Stimulated activated CD4-positive, alpha-beta T cell treated with anti-CD3 and anti-CD28 coated beads, Interleukin-4, amount 100 ng/mL, for 4 hours (primary cell): ENCODE data around the gene MED23.

Experiments
- DNase-seq, 2 experiments: peaks; one replicate each; pipeline ENCODE4 v3.0.0-alpha.2; 2020

MED23 gene

GRCh38 chr6:131640576-131640975 lies 12.5 kb upstream of the MED23 start:
- DNase-seq = no peak

DNA sequence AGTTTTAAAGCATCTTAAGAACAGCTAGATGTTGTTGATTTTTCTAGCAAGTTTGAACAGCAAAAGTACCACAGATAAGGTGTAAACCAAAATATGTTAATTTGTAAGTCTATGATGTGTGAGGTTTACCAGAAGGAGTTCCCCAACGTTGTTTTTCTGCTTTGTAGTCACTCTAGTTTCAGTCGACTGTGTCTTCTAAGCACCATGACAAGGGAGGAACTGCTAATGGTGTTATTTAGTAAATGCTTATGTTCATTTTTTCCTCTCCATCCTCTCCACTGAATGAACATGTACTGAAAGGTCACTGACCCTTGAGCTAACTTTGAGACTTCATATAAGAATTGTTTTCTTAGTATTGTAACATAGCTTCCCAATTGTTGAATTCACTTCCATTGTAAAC lies 12.1 kb upstream of the MED23 start:
- no peak for DNase-seq

DNA sequence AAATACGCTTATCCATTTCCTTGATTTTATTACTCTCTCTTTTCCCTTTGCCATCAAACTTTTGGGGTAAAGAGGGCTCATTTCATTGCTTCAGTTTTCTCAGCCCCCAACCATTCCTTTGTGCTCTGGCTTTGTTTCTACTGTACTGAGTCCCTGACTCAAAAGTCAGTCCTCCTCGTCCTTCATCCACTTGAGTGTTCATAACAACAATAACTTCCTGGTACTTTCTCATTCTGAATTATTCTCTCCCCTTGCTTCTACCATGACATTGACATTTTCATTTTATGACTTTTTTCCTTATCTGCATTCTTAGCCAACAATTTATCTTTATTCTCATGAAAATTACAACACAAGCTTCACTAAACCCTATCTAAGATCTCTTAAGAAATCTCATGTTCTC lies 10.0 kb upstream of the MED23 start:
- DNase-seq = no peak

GRCh38 chr6:131636880-131637792 lies 9.1 kb upstream of the MED23 start, which contains the start of gene ENPP3:
Gene ENPP3 (plus strand): TSS chr6:131637302. CDS start chr6:131637385, 83 bp downstream.
- DNase-seq = no peak

DNA sequence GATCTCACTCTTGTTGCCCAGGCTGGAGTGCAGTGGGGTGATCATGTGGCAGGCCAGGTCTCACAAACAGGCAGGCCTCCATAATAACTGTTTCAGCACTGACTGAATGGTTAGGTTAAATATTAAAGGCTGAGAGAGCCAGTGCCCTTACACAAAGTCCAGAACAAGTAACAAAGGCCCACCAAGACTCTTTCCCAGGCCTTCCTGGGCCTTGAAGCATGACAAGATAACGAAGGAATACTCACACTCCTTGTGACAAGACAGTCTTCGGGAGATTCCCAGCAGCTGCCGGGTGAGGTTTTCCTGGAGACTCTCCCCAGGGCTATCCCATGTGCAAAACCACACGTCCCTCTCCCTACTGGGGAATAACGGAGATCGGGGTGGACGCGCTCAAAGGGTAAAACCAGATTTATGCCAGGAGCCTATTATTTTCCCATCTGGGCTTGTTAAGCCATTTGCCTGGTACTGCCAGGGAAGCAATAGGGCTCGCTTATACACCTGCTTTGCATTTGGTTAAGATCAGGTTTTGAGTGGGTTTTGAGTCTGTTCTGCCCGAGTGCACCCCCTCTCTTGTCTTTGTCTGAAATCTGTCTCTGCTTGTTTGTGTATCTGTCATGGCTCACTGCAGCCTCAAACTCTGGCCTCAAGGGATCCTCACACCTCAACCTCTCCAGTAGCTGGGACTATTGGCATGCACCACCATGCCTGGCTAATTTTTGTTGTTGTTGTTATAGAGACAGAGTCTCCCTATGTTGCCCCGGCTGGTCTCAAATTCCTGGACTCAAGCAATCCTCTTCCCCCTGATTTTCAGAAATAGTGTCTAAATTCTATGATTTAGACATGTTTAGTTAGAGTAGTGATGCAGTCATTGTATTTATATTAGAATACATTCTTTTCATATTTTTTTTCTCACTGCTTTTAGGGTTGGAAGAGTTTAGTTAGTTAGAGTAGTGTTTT lies 7.6 kb upstream of the MED23 start:
- no peak for DNase-seq

DNA sequence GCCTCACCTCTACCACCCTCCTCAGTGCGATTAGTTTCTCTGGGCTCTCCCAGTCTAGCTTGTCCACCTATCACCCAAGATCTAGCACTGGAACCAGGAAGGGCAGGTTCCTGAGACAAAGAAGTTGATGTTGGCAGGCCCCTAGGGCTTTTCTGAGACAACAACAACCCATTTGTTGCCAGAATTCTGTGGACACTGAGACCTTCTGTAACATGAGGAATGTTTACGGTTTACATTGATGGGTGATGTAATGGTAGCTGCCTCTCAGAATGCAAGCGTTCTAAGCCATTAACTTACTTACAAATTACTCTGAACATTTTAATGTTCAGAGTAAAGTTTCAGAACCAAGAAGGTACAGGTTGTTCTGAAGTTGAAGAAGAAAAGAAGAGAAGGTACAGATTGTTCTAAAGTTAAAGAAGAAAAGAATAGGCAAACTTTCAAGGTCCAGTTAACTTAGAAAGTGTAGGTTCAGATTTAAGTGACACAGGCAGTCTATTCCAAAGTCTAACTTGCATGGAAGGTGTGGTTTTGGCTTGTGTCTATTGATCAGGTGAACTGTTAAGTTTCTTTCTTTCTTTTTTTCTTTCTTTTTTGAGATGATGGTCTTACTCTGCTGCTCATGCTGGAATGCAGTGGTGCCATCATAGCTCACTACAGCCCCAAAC lies 3.7 kb upstream of the MED23 start:
- DNase-seq = no peak

DNA sequence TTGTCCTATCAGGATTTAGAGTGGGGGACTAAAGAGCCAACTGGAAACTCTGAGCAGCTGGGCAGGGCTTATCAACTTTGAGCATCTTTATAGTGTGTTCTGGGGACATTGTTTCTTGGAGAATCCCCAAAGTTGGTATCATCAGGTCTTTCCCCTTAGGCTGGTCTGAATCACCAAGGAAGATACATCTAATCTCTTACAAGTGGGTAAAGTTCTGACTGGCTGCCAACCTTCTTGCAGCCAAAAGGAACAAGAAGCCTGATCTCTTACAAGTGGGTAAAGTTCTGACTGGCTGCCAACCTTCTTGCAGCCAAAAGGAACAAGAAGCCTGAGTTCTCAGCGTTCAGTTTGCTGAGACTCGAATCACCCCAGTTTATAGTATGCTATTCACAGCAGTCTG lies 1.6 kb upstream of the MED23 start:
- DNase-seq = no peak

- no peak for DNase-seq
These were observed 684 bp upstream of the MED23 start for GRCh38 chr6:131628726-131629125.

GRCh38 chr6:131615275-131615674 lies 12.8 kb downstream of the MED23 start:
- DNase-seq = no peak

DNA sequence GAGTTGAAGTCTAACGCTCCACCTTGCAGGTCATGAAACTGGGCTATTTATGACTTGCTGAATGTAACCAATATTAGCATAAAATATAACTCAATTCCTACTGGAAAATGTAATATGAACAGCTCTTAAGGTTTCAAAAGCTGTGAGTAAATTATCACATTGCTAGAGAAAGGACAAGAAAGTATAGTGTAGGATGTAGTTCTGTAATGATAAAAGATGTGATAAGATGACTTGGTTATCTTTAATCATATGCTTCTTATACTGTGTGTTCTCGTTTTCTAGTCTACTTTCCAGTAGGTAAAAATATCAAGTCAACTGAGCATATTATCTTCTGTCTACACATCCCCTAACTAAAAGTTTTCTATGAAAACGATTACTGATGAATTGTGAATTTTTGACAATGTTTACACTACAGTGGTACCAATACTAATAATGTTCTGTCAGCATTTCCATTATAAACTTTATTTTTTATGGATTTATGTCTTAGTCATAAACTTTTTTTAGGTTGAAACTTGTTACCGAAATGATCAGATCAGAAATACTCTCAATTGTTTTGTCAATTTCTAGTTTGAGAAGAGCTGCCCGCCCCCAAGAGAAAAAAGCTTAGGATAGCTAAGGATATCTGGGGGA lies 14.6 kb downstream of the MED23 start:
- DNase-seq = no peak

DNA sequence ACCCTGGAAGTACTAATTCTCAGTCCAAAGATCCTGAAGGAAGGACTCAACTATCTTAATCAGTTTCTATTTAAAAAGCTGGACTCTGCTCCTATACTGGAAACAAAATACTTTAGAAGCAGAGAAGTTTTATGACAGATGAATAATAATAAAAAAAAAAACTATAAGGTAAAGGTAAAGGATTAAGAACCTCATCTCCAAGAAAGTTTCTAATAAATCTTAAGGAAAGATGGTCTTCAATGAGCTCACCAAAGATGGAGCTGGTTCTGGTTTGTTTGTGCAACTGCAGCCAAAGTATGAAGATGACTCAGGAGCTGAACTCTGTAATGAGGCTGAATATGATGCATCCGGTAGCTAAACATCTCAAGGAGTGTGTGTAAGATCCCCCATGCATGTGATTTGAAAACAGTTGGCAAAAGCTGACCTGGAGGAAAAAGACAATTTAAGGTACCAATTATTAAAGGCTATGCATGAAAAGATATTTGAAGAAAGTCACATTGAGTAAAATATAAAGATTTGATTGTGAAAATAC lies 25.2 kb downstream of the MED23 start:
- DNase-seq = no peak

GRCh38 chr6:131600716-131601115 lies 27.3 kb downstream of the MED23 start:
- DNase-seq = no peak

DNA sequence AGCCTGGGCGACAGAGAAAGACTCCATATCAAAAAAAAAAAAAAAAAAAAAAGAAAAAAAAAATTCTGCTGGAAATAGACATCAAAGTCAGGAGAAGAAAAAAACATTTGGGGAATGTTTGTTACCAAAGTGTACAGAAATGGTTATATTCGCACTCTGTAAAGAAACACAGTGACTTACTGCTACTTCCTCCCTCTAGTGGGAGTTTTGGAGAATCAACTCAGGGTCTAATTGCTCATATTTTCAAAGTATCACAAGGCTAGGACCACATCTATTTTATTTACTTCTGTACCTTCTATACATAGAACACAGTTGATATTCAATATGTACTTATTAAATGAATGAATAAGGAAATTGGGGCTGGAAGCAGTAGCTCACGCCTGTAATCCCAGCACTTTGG lies 30.6 kb downstream of the MED23 start:
- no peak for DNase-seq

DNA sequence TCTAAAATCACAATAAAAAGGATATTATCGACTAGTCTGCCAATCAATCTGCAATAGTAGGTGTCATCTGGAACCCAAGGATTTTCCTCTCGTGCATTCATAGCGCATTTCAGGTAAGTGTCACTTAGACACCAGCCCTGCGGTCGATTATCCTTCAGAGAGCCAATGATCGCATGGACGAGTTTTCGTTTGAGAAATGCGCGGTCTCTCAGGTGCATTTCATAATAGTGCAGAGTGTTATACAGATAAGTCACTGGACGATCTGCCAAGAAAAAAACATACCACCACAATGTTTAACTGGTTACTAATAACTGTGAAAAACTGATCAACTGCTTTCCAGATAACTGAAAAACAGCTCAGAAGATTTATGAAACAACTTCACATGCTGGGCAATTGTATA lies 34.0 kb downstream of the MED23 start:
- no peak for DNase-seq

GRCh38 chr6:131592935-131593334 lies 35.1 kb downstream of the MED23 start:
- DNase-seq = no peak

GRCh38 chr6:131588643-131589042 lies 39.4 kb downstream of the MED23 start:
- no peak for DNase-seq

- no peak for DNase-seq
These were observed 40.1 kb downstream of the MED23 start for GRCh38 chr6:131587909-131588308.

DNA sequence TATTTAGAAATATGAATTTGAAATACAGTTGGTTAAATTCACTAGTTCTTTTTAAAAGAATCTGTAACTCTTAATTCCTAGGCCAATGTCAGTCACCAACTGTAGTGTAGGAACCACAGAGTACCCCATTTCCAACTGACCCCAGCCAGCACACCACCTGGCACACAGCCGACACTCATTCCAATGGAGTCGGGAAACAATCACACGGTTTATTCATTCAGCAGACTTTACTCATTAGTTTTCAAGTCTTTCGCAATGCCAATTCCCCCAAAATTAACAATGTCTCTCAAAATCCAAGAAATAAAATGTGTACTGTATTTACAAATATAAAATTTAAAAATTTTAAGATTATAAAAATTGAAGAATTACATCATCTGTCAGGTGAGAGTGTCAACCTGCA lies 41.5 kb downstream of the MED23 start:
- no peak for DNase-seq

GRCh38 chr6:131581523-131581922 lies 46.5 kb downstream of the MED23 start:
- DNase-seq = no peak

DNA sequence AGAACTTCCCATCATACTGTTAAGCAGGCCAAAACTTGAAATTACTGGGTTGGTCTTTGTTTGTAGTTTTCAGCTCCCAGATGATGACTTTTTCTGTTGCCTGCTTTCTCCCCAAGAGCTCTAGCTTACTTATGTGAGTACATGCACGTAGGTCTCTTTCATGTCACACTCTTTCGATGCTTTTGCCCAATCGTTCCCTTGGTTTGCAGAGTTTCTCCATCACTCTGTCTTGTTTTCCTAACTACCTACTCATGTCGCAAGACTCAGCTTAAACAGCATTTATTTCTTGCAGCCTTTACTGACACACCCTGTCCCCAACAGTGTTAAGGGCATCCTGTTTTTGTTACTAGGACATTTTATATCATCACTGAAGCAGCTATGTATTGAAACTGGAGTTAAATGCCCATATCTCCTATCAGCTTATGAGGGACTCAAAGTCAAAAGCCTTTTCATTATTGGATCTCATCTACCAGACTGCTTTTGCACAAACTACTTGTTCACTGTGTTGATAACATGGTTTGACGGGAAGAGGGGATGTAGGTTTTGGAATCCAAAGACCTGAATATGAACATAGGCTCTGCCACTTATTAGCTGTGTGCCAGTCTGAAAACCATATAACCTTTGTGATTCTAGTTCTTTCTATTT lies 52.1 kb downstream of the MED23 start:
- DNase-seq = no peak

- no peak for DNase-seq
These were observed 53.4 kb downstream of the MED23 start for GRCh38 chr6:131574686-131575085.

- DNase-seq = no peak
These were observed 53.9 kb downstream of the MED23 start for GRCh38 chr6:131574133-131574532.
